Right lobe of liver (tissue), 4 donors: ENCODE measurements around the gene TOMM70.

Experiments used
- POLR2A ChIP-seq: fragments of 450-650 bp; IDR thresholded peaks from one replicate; pipeline ENCODE4 v1.6.1; 2017; ENCODE audit warnings: antibody characterized with exemption, mild to moderate bottlenecking
- TF ChIP-seq, protein P1 (sequence below), 4 donors: fragments of 200-600 bp in 3 of 4; fragments of 450-650 bp in 1 of 4; IDR thresholded peaks; one replicate each; pipeline versions ENCODE4 v1.5.1 to v1.8.0; 2016 to 2022; ENCODE audit warnings: antibody characterized with exemption in 4 of 4, mild to moderate bottlenecking in 2 of 4
- donor health status: DM: no; HTN: no; CAD: no.
- donor health status: DM: no; HTN: no; CAD: no.
- donor health status: DM: no; HTN: yes; CAD: no.

DNA sequence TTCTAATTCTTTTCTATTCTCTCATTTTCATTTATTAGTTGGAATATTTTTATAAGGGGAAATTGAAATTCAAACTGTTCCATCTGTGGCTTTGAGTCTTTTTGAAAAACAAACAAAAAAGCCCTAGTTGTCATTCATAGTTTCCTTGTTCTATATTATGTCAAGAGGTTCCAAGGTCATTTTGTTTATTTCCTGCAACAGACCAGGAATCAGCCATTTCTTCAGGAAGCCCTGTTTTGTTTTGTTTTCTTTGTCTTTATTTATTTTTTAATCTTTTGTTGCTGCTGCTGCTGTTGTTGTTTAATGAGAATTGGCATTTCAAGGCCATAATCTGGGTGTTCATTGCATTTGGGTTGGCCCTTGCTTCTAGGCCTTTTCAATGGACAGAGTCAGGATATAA, 15.3 kb upstream of the TOMM70 start:
- TF ChIP-seq, protein P1, sequence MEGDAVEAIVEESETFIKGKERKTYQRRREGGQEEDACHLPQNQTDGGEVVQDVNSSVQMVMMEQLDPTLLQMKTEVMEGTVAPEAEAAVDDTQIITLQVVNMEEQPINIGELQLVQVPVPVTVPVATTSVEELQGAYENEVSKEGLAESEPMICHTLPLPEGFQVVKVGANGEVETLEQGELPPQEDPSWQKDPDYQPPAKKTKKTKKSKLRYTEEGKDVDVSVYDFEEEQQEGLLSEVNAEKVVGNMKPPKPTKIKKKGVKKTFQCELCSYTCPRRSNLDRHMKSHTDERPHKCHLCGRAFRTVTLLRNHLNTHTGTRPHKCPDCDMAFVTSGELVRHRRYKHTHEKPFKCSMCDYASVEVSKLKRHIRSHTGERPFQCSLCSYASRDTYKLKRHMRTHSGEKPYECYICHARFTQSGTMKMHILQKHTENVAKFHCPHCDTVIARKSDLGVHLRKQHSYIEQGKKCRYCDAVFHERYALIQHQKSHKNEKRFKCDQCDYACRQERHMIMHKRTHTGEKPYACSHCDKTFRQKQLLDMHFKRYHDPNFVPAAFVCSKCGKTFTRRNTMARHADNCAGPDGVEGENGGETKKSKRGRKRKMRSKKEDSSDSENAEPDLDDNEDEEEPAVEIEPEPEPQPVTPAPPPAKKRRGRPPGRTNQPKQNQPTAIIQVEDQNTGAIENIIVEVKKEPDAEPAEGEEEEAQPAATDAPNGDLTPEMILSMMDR (IDR thresholded peaks at IDR 0.05): no peak
- no peak for TF ChIP-seq POLR2A
